Activated CD4-positive, alpha-beta T cell treated with anti-CD3 and anti-CD28 coated beads, Interleukin-2, amount 50 U/mL, for 16 hours (primary cell): ENCODE data around the gene INAFM2.
A peak's percentile ranks its signal among the peaks of the same experiment; 100 is the strongest.

Source experiments
- DNase-seq: peaks from one replicate; pipeline ENCODE4 v3.0.0-alpha.2; 2020

The INAFM2 gene

DNA sequence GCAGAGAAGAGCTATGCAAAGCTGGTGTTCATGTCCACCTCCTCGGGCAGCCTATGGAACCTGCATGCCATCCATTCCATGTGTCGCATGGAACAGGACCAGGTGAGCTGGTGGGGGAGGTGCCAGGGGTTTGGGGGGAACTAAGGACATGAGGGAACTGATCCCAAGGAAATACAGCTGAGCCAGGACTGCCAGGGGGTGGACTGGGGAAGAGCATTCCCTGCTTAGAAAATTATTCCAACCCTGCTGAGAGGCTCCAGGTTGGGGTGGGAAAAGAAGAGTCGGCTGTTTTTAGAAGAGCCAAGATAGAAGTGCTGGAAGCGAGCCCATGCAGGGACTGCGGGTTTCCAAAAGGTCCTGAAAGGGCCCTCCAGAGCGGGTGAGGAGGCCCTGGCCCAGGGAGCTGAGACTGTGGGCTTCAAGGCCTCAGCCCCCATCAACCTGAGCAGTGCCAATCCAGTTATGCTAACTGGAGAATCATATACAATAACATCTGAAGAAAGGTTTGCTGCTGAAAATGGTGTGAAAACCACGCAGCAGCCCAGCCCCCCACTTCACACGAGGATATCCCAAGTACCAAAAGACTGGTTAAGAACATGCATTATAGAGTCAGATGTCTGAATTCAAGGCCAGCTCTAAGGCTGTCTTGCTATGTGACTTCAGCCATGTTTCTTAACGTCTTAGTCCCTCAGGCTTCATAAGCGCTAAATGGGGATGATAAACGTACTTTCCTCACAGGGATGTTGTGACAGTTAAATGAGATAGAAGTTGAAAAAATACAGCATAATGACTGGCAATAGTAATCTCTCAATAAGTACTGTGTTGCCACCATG lies 42.3 kb downstream of the INAFM2 start:
- DNase-seq, result no peak

DNA sequence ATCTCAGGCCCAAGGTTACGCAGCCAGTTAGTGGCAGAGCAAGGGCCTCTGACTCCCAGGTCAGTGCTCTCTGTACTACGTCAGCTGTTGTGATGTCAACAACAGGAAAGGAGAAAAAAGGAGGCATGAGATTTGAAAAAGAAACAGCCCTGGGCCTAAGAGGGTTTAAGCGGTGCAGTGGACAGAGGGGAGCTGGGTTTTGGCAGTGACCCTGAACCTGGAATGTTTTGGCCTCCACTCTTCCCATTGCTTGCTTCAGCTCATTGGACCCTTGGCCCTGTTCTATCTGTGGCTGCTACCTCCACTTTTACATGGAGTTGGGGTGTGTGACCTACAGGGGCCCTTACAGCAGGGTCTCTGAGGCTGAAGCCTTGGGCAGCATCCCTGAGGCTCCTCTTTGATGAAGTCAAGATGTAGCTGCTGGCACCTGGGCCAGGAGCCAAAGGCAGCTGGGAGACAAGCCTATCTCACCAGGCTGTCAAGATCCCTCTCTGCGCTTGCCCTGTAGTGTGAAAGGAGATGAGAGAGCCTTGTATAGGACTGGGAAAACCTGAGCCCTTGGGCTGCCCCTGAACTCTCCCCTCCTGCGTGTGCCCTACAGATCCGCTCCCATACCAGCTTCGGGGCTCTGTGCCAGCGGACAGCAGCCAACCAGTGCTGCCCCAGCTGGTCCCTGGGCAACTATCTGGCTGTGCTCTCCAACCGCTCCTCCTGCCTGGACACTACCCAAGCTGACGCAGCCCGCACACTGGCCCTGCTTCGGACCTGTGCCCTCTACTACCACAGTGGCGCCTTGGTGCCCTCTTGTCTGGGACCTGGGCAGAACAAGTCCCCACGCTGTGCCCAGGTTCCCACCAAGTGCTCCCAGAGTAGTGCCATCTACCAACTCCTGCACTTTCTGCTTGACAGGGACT lies 43.2 kb downstream of the INAFM2 start:
- DNase-seq, result no peak

DNA sequence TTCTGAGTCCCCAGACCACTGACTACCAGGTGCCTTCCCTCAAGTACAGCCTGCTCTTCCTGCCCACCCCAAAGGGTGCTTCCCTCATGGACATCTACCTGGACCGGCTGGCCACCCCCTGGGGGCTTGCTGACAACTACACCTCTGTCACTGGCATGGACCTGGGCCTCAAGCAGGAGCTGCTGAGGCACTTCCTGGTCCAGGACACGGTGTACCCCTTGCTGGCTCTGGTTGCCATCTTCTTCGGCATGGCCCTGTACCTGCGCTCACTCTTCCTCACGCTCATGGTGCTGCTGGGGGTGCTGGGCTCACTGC lies 43.8 kb downstream of the INAFM2 start:
- DNase-seq, result no peak

DNA sequence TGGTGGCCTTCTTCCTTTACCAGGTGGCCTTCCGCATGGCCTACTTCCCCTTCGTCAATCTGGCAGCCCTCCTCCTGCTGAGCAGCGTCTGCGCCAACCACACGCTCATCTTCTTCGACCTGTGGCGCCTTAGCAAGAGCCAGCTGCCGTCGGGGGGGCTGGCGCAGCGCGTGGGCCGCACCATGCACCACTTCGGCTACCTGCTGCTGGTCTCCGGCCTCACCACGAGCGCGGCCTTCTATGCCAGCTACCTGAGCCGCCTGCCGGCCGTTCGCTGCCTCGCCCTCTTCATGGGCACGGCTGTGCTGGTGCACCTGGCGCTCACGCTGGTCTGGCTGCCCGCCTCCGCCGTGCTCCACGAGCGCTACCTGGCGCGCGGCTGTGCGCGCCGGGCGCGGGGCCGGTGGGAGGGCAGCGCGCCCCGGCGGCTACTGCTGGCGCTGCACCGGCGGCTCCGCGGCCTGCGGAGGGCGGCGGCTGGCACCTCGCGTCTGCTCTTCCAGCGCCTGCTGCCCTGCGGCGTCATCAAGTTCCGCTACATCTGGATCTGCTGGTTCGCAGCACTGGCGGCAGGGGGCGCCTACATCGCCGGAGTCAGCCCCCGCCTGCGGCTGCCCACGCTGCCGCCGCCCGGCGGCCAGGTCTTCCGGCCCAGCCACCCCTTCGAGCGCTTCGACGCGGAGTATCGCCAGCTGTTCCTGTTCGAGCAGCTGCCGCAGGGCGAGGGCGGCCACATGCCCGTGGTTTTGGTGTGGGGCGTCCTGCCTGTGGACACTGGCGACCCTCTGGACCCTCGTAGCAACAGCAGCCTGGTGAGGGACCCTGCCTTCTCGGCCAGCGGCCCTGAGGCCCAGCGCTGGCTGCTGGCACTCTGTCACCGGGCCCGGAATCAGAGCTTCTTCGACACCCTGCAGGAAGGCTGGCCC lies 44.5 kb downstream of the INAFM2 start:
- DNase-seq, result peak; percentile 93

DNA sequence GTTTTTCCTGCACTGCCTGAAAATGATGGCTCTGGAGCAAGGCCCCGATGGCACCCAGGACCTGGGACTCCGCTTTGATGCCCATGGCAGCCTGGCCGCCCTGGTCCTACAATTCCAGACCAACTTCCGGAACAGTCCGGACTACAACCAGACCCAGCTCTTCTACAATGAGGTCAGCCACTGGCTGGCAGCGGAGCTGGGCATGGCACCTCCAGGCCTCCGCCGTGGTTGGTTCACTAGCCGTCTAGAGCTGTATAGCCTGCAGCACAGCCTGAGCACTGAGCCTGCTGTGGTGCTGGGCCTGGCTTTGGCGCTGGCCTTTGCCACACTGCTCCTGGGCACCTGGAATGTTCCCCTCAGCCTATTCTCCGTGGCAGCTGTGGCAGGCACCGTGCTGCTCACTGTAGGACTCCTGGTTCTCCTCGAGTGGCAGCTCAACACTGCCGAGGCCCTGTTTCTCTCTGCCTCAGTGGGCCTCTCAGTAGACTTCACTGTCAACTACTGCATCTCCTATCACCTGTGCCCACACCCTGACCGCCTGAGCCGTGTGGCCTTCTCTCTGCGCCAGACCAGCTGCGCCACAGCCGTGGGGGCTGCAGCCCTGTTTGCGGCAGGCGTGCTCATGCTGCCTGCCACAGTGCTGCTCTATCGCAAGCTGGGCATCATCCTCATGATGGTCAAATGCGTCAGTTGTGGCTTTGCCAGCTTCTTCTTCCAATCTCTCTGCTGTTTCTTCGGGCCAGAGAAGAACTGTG lies 45.4 kb downstream of the INAFM2 start:
- DNase-seq, result no peak

DNA sequence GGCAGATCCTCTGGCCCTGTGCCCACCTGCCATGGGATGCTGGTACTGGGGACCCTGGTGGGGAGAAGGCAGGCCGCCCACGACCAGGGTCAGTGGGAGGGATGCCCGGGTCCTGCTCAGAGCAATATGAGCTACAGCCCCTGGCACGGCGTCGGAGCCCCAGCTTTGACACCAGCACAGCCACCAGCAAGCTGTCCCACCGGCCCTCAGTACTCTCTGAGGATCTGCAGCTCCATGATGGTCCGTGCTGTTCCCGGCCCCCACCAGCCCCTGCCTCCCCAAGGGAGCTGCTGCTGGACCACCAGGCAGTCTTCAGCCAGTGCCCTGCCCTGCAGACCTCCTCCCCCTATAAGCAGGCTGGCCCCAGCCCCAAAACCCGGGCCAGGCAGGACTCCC lies 46.0 kb downstream of the INAFM2 start:
- DNase-seq, result no peak

DNA sequence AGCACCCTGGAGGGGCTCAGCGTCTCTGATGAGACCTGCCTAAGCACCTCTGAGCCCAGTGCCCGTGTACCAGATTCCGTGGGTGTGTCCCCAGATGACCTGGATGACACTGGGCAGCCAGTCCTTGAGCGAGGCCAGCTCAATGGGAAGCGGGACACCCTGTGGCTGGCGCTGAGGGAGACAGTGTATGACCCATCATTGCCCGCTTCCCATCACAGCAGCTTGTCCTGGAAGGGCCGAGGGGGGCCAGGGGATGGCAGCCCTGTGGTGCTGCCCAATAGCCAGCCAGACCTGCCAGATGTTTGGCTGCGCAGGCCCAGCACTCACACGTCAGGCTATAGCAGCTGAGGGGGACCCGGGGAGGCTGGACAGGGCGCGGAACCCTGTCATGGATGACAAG lies 46.5 kb downstream of the INAFM2 start:
- DNase-seq, result no peak

DNA sequence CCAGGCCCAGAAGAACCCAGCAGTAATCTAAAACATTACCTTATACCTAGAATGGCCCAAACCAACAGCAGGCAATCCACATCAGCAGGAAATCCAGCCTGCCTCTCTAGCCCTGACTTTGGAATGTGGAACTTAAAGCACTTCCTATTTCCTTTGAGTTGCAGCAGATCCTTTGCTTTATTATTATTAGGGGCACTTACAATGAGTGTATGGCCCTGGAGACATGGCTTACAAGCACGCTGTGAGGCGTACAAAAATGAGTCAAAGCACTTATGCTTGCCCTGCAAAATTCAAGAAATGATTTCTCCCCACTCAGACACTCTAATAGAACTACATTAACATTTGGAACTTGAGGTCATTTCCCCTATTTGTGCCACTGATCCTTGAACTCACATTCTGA lies 49.5 kb downstream of the INAFM2 start:
- no peak for DNase-seq
